ENCODE results near the gene WASF3.

Gene WASF3

GRCh38 chr13:26544707-26545106, 12.8 kb upstream of the WASF3 start:
- H3K36me3 ChIP-seq (replicated peaks; ENCODE audit: low read depth, low read length), result no peaks in the 10 kb centered on the region
- peaks cover 34% of the 10 kb centered on the region for H3K27me3 ChIP-seq (ENCODE audit: low read depth, low read length)
- H3K79me2 ChIP-seq (ENCODE audit: low read length), result no peaks in the 10 kb centered on the region
- no peaks in the 10 kb centered on the region for H3K4me1 ChIP-seq (ENCODE audit: low read length)
- no peaks in the 10 kb centered on the region for H4K20me1 ChIP-seq (ENCODE audit: insufficient read depth, low read length)
- no peak overlapping the region for H3K4me2 ChIP-seq (ENCODE audit: low read length)
- no peak overlapping the region for H3K9ac ChIP-seq (ENCODE audit: low read length)
- no peak overlapping the region for H2AFZ ChIP-seq (ENCODE audit: low read depth, low read length)
- no peaks in the 10 kb centered on the region for H3K9me3 ChIP-seq (ENCODE audit: insufficient read depth, low read length)
- no peak overlapping the region for H3K27ac ChIP-seq (ENCODE audit: low read length)
- TF ChIP-seq, protein P1, sequence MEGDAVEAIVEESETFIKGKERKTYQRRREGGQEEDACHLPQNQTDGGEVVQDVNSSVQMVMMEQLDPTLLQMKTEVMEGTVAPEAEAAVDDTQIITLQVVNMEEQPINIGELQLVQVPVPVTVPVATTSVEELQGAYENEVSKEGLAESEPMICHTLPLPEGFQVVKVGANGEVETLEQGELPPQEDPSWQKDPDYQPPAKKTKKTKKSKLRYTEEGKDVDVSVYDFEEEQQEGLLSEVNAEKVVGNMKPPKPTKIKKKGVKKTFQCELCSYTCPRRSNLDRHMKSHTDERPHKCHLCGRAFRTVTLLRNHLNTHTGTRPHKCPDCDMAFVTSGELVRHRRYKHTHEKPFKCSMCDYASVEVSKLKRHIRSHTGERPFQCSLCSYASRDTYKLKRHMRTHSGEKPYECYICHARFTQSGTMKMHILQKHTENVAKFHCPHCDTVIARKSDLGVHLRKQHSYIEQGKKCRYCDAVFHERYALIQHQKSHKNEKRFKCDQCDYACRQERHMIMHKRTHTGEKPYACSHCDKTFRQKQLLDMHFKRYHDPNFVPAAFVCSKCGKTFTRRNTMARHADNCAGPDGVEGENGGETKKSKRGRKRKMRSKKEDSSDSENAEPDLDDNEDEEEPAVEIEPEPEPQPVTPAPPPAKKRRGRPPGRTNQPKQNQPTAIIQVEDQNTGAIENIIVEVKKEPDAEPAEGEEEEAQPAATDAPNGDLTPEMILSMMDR (IDR thresholded peaks at IDR 0.05; ENCODE audit: low read depth, low read length), result no peak
- no peak for TF ChIP-seq EZH2phosphoT487 (IDR thresholded peaks at IDR 0.05; ENCODE audit: low read depth)
- no peak overlapping the region for H3K4me3 ChIP-seq (ENCODE audit: low read length)

DNA sequence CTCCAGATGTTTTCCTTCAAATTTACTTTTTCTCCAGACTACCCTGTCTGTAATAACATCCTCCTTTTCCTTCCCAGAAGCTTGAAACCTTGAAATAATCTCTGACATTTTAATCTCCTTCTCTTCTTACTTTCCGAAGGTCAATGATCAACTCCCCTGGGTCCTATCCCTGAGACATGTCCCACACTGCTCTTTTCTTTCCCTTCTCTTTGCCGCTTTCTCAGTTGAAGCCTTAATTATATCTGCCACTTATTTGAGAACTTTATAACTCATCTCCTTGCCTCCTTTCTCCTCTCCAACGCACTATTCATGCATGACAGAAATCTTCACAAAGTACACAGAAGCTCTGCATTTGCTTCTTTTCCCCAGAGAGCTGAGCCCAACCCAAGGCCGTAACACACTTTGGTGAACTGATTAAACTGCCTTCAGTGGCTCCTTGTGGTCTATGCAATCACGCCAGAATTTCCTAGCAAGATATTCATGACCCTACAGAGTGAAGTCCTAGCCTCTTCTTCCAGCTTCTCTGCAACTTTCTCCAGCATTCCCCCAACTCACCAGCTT, 9.2 kb upstream of the WASF3 start:
- H3K9me3 ChIP-seq (ENCODE audit: insufficient read depth, low read length), result no peaks in the 10 kb centered on the region
- H3K79me2 ChIP-seq (ENCODE audit: low read length), result no peaks in the 10 kb centered on the region
- H3K4me1 ChIP-seq (ENCODE audit: low read length), result no peaks in the 10 kb centered on the region
- H3K9ac ChIP-seq (ENCODE audit: low read length), result no peak overlapping the region
- peaks cover 27% of the 10 kb centered on the region; the same call in 1 of the 2 replicates for H3K27me3 ChIP-seq (ENCODE audit: low read depth, low read length)
- H3K4me2 ChIP-seq (ENCODE audit: low read length), result no peak overlapping the region
- H2AFZ ChIP-seq (ENCODE audit: low read depth, low read length), result no peak overlapping the region
- H3K36me3 ChIP-seq (replicated peaks; ENCODE audit: low read depth, low read length), result no peaks in the 10 kb centered on the region
- H3K27ac ChIP-seq (ENCODE audit: low read length), result no peak overlapping the region
- H4K20me1 ChIP-seq (ENCODE audit: insufficient read depth, low read length), result no peaks in the 10 kb centered on the region
- TF ChIP-seq, protein P1 (IDR thresholded peaks at IDR 0.05; ENCODE audit: low read depth, low read length), result no peak
- TF ChIP-seq EZH2phosphoT487 (IDR thresholded peaks at IDR 0.05; ENCODE audit: low read depth), result no peak
- H3K4me3 ChIP-seq (ENCODE audit: low read length), result no peak overlapping the region

GRCh38 chr13:26549713-26550112, 7.8 kb upstream of the WASF3 start:
- Histone ChIP-seq H2AFZ (ENCODE audit: low read depth, low read length) (no peak overlapping the region), H4K20me1 (ENCODE audit: insufficient read depth, low read length) (no peaks in the 10 kb centered on the region), H3K9ac (ENCODE audit: low read length) (no peak overlapping the region), H3K4me2 (ENCODE audit: low read length) (no peak overlapping the region), H3K27me3 (ENCODE audit: low read depth, low read length) (peaks cover 13% of the 10 kb centered on the region; the same call in 1 of the 2 replicates), H3K27ac (ENCODE audit: low read length) (no peak overlapping the region), H3K4me1 (ENCODE audit: low read length) (no peaks in the 10 kb centered on the region), H3K79me2 (ENCODE audit: low read length) (no peaks in the 10 kb centered on the region), H3K4me3 (ENCODE audit: low read length) (no peak overlapping the region), H3K9me3 (ENCODE audit: insufficient read depth, low read length) (no peaks in the 10 kb centered on the region), H3K36me3 (replicated peaks; ENCODE audit: low read depth, low read length) (no peaks in the 10 kb centered on the region)
- TF ChIP-seq EZH2phosphoT487 (IDR thresholded peaks at IDR 0.05; ENCODE audit: low read depth), result no peak
- TF ChIP-seq, protein P1 (IDR thresholded peaks at IDR 0.05; ENCODE audit: low read depth, low read length), result no peak

DNA sequence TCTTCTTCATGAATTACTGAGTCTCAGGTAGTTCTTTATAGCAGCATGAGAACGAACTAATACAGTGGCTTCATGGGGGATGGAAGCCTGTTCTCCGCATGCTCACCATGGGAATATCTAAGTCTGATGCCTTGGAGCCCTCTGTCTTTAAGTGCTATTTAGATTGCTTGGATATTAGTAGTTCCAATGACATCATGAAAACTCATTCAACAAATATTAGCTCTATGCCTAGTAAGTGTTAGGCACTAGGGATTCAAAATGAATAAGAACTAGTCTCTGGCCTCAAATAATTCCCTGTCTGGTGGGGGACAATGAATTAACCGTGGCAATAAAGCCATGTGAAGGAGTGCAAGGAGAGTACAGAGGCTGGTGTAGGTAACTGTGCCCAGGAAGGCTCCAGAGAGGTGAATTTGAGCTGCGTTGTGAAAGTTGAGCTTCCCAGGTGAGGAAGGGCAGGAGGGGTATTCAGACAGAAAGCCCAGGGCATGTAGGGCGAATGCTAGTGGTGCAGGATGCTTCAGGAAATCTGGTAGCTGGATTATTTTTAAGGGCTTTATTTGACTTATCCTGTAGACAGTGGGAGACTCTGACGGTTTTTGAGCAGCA, 6.1 kb upstream of the WASF3 start:
- Histone ChIP-seq H3K4me3 (ENCODE audit: low read length) (no peak overlapping the region), H3K36me3 (replicated peaks; ENCODE audit: low read depth, low read length) (no peaks in the 10 kb centered on the region), H3K27ac (ENCODE audit: low read length) (no peak overlapping the region), H3K4me2 (ENCODE audit: low read length) (no peak overlapping the region), H3K9ac (ENCODE audit: low read length) (no peak overlapping the region), H3K4me1 (ENCODE audit: low read length) (no peaks in the 10 kb centered on the region), H3K9me3 (ENCODE audit: insufficient read depth, low read length) (no peaks in the 10 kb centered on the region), H3K79me2 (ENCODE audit: low read length) (no peaks in the 10 kb centered on the region), H3K27me3 (ENCODE audit: low read depth, low read length) (peaks cover 11% of the 10 kb centered on the region; the same call in 1 of the 2 replicates), H4K20me1 (ENCODE audit: insufficient read depth, low read length) (no peaks in the 10 kb centered on the region), H2AFZ (ENCODE audit: low read depth, low read length) (no peak overlapping the region)
- TF ChIP-seq EZH2phosphoT487 (IDR thresholded peaks at IDR 0.05; ENCODE audit: low read depth), result no peak
- TF ChIP-seq, protein P1 (IDR thresholded peaks at IDR 0.05; ENCODE audit: low read depth, low read length), result no peak
